HEK293T (cell line): ENCODE results near the gene CTIF.

Source experiments
- CTCF ChIA-PET: fragments of 350-600 bp; formaldehyde crosslinking; extraction: SDS; loops from one replicate; lab custom pipeline; 2021; ENCODE audit warnings: antibody characterized with exemption, inconsistent platforms; lab: Yijun Ruan, JAX
- POLR2A ChIA-PET: fragments of 350-600 bp; formaldehyde crosslinking; extraction: SDS; loops from one replicate; lab custom pipeline; 2020; ENCODE audit warnings: antibody characterized with exemption, inconsistent platforms; lab: Yijun Ruan, JAX
- DNase-seq: peaks from one replicate; pipeline ENCODE4 v3.0.0; 2012; ENCODE audit warnings: mixed read lengths; ENCODE audit errors: extremely low spot score
- ARNT ChIP-seq: fragments of 450-650 bp; IDR thresholded peaks from 2 replicates; pipeline ENCODE4 v1.6.1; 2017; ENCODE audit warnings: mild to moderate bottlenecking
- BHLHE40 ChIP-seq: fragments of 450-650 bp; IDR thresholded peaks from 2 replicates; pipeline ENCODE4 v1.6.1; 2016; ENCODE audit warnings: mild to moderate bottlenecking, moderate library complexity, borderline replicate concordance
- CTBP1 ChIP-seq: fragments of 450-650 bp; IDR thresholded peaks from 2 replicates; pipeline ENCODE4 v1.6.1; 2016; ENCODE audit warnings: borderline replicate concordance
- ELF4 ChIP-seq: fragments of 450-650 bp; IDR thresholded peaks from 2 replicates; pipeline ENCODE4 v1.6.1; 2017; ENCODE audit warnings: antibody characterized with exemption
- FOXA1 ChIP-seq: fragments of 450-650 bp; IDR thresholded peaks from 2 replicates; pipeline ENCODE4 v1.6.1; 2016; ENCODE audit warnings: mild to moderate bottlenecking
- FOXK2 ChIP-seq: fragments of 450-650 bp; IDR thresholded peaks from 2 replicates; pipeline ENCODE4 v1.6.1; 2016; ENCODE audit warnings: mild to moderate bottlenecking
- FOXM1 ChIP-seq: fragments of 450-650 bp; IDR thresholded peaks from 2 replicates; pipeline ENCODE4 v1.6.1; 2017; ENCODE audit warnings: mild to moderate bottlenecking, borderline replicate concordance
- HDGF ChIP-seq: fragments of 450-650 bp; IDR thresholded peaks from 2 replicates; pipeline ENCODE4 v1.6.1; 2017; ENCODE audit warnings: antibody characterized with exemption, borderline replicate concordance
- L3MBTL2 ChIP-seq: fragments of 450-650 bp; conservative IDR thresholded peaks from 2 replicates; pipeline ENCODE4 v1.6.1; 2016; ENCODE audit warnings: mild to moderate bottlenecking
- LEF1 ChIP-seq: fragments of 450-650 bp; IDR thresholded peaks from 2 replicates; pipeline ENCODE4 v1.6.1; 2017; ENCODE audit warnings: mild to moderate bottlenecking, borderline replicate concordance
- NFRKB ChIP-seq: fragments of 450-650 bp; IDR thresholded peaks from 2 replicates; pipeline ENCODE4 v1.6.1; 2016; ENCODE audit warnings: mild to moderate bottlenecking, moderate library complexity
- PKNOX1 ChIP-seq: fragments of 450-650 bp; IDR thresholded peaks from 2 replicates; pipeline ENCODE4 v1.6.1; 2016
- SP1 ChIP-seq: fragments of 450-650 bp; IDR thresholded peaks from 2 replicates; pipeline ENCODE4 v1.6.1; 2017
- SUZ12 ChIP-seq: fragments of 450-650 bp; IDR thresholded peaks from 2 replicates; pipeline ENCODE4 v1.6.1; 2016; ENCODE audit warnings: mild to moderate bottlenecking
- TARDBP ChIP-seq: fragments of 450-650 bp; IDR thresholded peaks from 2 replicates; pipeline ENCODE4 v1.6.1; 2016
- ZNF384 ChIP-seq: fragments of 450-650 bp; IDR thresholded peaks from 2 replicates; pipeline ENCODE4 v1.6.1; 2016

Gene CTIF

GRCh38 chr18:48634975-48635374, 96.1 kb downstream of the CTIF start:
- no peak for DNase-seq
- CTCF ChIA-PET = no interaction called here
- POLR2A ChIA-PET = no interaction called here
- TF ChIP-seq L3MBTL2 (no peak), FOXK2 (no peak), BHLHE40 (no peak), ZNF384 (no peak), PKNOX1 (no peak), ELF4 (no peak), SUZ12 (no peak), ARNT (no peak), TARDBP (no peak), FOXM1 (no peak), FOXA1 (no peak), LEF1 (no peak), NFRKB (no peak), CTBP1 (no peak), SP1 (no peak)

GRCh38 chr18:48635806-48636205, 97.0 kb downstream of the CTIF start:
- POLR2A ChIA-PET = interaction anchor here (1.2 kb wide), 1 partner anchor 8 kb away, joined by 3 read pairs; no protein-coding TSS in a partner anchor
- CTCF ChIA-PET = interaction anchor here (0.6 kb wide), 1 partner anchor 134 kb away, joined by 3 read pairs; no protein-coding TSS in a partner anchor
- TF ChIP-seq BHLHE40 = no peak
- TF ChIP-seq SP1 = no peak
- no peak for TF ChIP-seq CTBP1
- TF ChIP-seq FOXA1 = no peak
- no peak for TF ChIP-seq LEF1
- TF ChIP-seq ARNT = no peak
- TF ChIP-seq L3MBTL2 = no peak
- TF ChIP-seq HDGF = no peak
- TF ChIP-seq NFRKB = no peak
- no peak for TF ChIP-seq FOXK2
- no peak for TF ChIP-seq TARDBP
- TF ChIP-seq ZNF384 = no peak
- TF ChIP-seq PKNOX1 = no peak
- TF ChIP-seq SUZ12 = no peak
- TF ChIP-seq FOXM1 = no peak
- TF ChIP-seq ELF4 = no peak
- no peak for DNase-seq

GRCh38 chr18:48636436-48636835, 97.6 kb downstream of the CTIF start:
- TF ChIP-seq ELF4 = no peak
- no peak for TF ChIP-seq FOXM1
- no peak for DNase-seq
- ChIA-PET CTCF (no interaction called here), POLR2A (interaction anchor here (1.2 kb wide), 1 partner anchor 9 kb away, joined by 3 read pairs; no protein-coding TSS in a partner anchor)

- CTCF ChIA-PET = no interaction called here
- DNase-seq = no peak
- POLR2A ChIA-PET = no interaction called here
- no peak for TF ChIP-seq CTBP1
- no peak for TF ChIP-seq FOXK2
- TF ChIP-seq FOXM1 = no peak
- no peak for TF ChIP-seq BHLHE40
- TF ChIP-seq ELF4 = no peak
- no peak for TF ChIP-seq L3MBTL2
- TF ChIP-seq PKNOX1 = no peak
- no peak for TF ChIP-seq ZNF384
- TF ChIP-seq ARNT = no peak
- TF ChIP-seq SUZ12 = no peak
- TF ChIP-seq SP1 = no peak
- no peak for TF ChIP-seq LEF1
- TF ChIP-seq TARDBP = no peak
- no peak for TF ChIP-seq FOXA1
- no peak for TF ChIP-seq HDGF
- no peak for TF ChIP-seq NFRKB
Measured at GRCh38 chr18:48637081-48637990, 98.5 kb downstream of the CTIF start.

- TF ChIP-seq ZNF384 (no peak), LEF1 (no peak), BHLHE40 (no peak), TARDBP (no peak), NFRKB (no peak), PKNOX1 (no peak), ARNT (no peak), ELF4 (no peak), HDGF (no peak), L3MBTL2 (no peak), SUZ12 (no peak), FOXM1 (no peak), SP1 (no peak), CTBP1 (no peak), FOXA1 (no peak)
- ChIA-PET POLR2A (no interaction called here), CTCF (no interaction called here)
- DNase-seq = no peak
Measured at GRCh38 chr18:48638451-48638850, 99.6 kb downstream of the CTIF start.
